GM21737 (cell line): ENCODE measurements around the gene NAGPA.

Experiments used
- ATAC-seq: cut with Tn5 transposase; IDR thresholded peaks from one replicate; pipeline ENCODE4 v1.9.1; 2021; ENCODE audit warnings: mild to moderate bottlenecking, moderate library complexity; ENCODE audit not compliant: unreplicated experiment

The NAGPA gene

DNA sequence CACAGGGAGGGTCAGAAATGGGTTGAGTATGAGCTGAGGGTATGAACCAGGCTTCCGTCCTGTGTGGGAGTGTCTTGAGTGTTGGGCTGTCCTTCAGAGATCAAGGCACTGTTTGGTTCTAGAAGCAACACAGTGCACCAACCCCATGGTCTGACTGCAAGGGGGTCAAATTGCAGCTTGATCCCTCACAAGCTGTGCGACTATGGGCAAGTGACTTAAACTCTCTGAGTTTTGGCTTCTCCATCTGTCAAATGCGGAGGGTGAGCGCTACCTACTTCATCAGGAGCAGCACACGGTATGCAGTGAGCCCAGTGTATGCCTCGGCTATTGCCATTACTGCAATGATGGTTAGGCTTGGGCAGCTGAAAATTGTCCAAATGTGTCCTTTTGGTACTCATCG lies 54.6 kb downstream of the NAGPA start:
- ATAC-seq: no peak

DNA sequence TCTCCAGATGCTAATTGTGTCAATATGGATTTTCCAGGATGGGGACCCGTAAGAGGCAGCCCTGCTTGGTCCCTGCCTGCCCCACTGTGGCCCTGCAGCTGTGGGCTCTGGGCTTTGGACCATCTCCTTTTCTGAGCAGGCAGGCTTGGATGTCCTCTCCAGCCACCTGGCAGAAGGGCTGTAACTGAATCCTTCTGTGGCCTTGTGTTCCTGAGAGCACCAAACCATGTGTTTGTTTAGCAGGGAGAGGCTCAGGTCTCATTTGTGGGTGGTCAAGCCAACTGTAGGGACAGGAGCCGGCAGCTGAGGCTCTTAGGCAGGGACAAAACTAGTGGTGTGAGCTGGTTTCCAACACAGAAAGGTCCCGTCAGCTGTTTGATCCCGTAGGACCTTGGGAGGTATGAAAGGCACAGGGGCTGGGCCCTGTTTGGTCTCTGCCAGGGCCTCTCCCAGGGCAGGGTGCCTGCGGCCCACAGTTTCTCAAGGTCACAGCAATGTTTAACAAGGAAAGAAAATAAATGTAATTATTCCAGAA lies 57.1 kb downstream of the NAGPA start:
- no peak for ATAC-seq

DNA sequence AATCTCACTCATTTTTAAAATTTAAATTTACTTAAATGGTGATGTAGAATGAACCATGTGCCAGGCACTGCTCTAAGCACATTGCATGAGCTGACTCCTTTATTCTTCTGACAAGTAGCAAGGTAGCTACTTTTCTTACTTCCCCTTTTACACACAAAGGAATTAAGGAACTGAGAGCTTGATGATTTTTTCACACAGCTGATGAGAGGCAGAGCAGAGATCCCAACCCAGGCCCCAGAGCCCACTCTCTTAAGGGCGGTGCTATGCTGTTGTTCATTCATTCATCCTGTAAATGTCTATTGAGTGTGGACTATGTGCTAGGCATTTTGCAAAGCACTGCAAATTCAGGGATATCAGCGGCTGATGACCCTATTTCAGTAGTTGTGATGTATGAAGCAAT lies 57.7 kb downstream of the NAGPA start:
- ATAC-seq: peak; percentile 80
